Ascending aorta (tissue), 2 donors: ENCODE results near the gene SNCG. TPM values are rescaled to one million over a fixed set of nuclear protein-coding genes. Genes with fewer than 3 reads are reported as not detected.
"Not testable (repeated sequence)": the region's sequence is repeated elsewhere in the genome, so short reads cannot be mapped to it uniquely, and the experiment has no call there.

ENCODE experiments used
- DNase-seq, 2 donors: peaks; one replicate each; pipeline ENCODE4 v3.0.0-alpha.2; 2019; ENCODE audit warnings: low spot score in 2 of 2
- H3K27ac ChIP-seq, 2 donors: fragments of 200-600 bp; sonication (generic); one replicate each; pipeline ENCODE4 v1.5.1; 2016 to 2017; ENCODE audit warnings: mild to moderate bottlenecking in 1 of 2
- H3K27me3 ChIP-seq: fragments of 200-600 bp; sonication (generic); one replicate; pipeline ENCODE4 v1.5.1; 2017
- H3K36me3 ChIP-seq, 2 donors: fragments of 200-600 bp; sonication (generic); one replicate each; pipeline ENCODE4 v1.5.1; 2016
- H3K4me1 ChIP-seq, 2 donors: fragments of 200-600 bp; sonication (generic); one replicate each; pipeline ENCODE4 v1.5.1; 2016 to 2017; ENCODE audit warnings: mild to moderate bottlenecking in 1 of 2
- H3K4me3 ChIP-seq, 2 donors: fragments of 200-600 bp; sonication (generic); one replicate each; pipeline ENCODE4 v1.5.1; 2016 to 2017; ENCODE audit warnings: mild to moderate bottlenecking in 1 of 2
- H3K9me3 ChIP-seq, 2 donors: fragments of 200-600 bp; sonication (generic); one replicate each; pipeline ENCODE4 v1.5.1; 2016
- CTCF ChIP-seq, 3 experiments: fragments of 200-600 bp in 2 of 3; fragments of 450-650 bp in 1 of 3; sonication (generic) in 2 of 3; IDR thresholded peaks; one replicate each; pipeline ENCODE4 v1.5.1; 2016 to 2019; ENCODE audit warnings: antibody characterized with exemption in 3 of 3, mild to moderate bottlenecking in 1 of 3, moderate library complexity in 1 of 3
- intact Hi-C: fragments of 100-400 bp; cut with DNase I; formaldehyde crosslinking; loops from one replicate; pipeline ENCODE4 v1.15.1; 2023
- total RNA-seq: library from RNA; depleted of rRNA; stranded (reverse); fragments of >200 nt; gene quantifications from one replicate; pipeline ENCODE4 v1.1.0, GENCODE V29; 2016

SNCG gene
- total RNA-seq, 1 donor from 2014 or later = 250 TPM

GRCh38 chr10:86950349-86950748, 8.1 kb upstream of the SNCG start:
- H3K27me3 ChIP-seq = no peaks in the 10 kb centered on the region
- H3K27ac ChIP-seq = peak overlapping the region in 1 of 2 donors; percentile 95
- H3K4me3 ChIP-seq = no peak overlapping the region
- intact Hi-C loops = loop anchor here (10.0 kb wide), 1 partner anchor 426 kb away; the partner anchor contains the start of gene WAPL
- H3K9me3 ChIP-seq = no peaks in the 10 kb centered on the region
- H3K4me1 ChIP-seq = peaks cover 22 to 43% of the 10 kb centered on the region in 2 donors
- no peaks in the 10 kb centered on the region for H3K36me3 ChIP-seq
- no peak for TF ChIP-seq CTCF (IDR thresholded peaks at IDR 0.05)
- peak in 1 of 2 donors; percentile 11 for DNase-seq

GRCh38 chr10:86951184-86951761, 7.1 kb upstream of the SNCG start:
- Histone ChIP-seq H3K9me3 (no peaks in the 10 kb centered on the region), H3K36me3 (no peaks in the 10 kb centered on the region), H3K27ac (peak overlapping the region; percentile 95 to 98), H3K27me3 (no peaks in the 10 kb centered on the region), H3K4me3 (no peak overlapping the region), H3K4me1 (peaks cover 28 to 43% of the 10 kb centered on the region in 2 donors)
- intact Hi-C loops = loop anchor here (10.0 kb wide), 1 partner anchor 426 kb away; the partner anchor contains the start of gene WAPL
- DNase-seq = peak in 1 of 2 donors; percentile 40
- TF ChIP-seq CTCF (IDR thresholded peaks at IDR 0.05) = no peak

- intact Hi-C loops = loop anchor here (10.0 kb wide), 1 partner anchor 427 kb away; the partner anchor contains the start of gene WAPL
- H3K4me3 ChIP-seq = no peak overlapping the region
- no peaks in the 10 kb centered on the region for H3K9me3 ChIP-seq
- H3K27ac ChIP-seq = peak overlapping the region; percentile 95 to 98
- no peaks in the 10 kb centered on the region for H3K27me3 ChIP-seq
- TF ChIP-seq CTCF (IDR thresholded peaks at IDR 0.05) = no peak
- peak in 1 of 2 donors; percentile 31 for DNase-seq
- H3K4me1 ChIP-seq = peaks cover 34 to 49% of the 10 kb centered on the region in 2 donors
- H3K36me3 ChIP-seq = no peaks in the 10 kb centered on the region
Observed at GRCh38 chr10:86952106-86952505, 6.3 kb upstream of the SNCG start.

GRCh38 chr10:86952697-86953096, 5.7 kb upstream of the SNCG start:
- peak overlapping the region; percentile 95 to 98 for H3K27ac ChIP-seq

GRCh38 chr10:86953747-86954680, 4.4 kb upstream of the SNCG start:
- H3K36me3 ChIP-seq = no peaks in the 10 kb centered on the region
- H3K4me3 ChIP-seq = peak overlapping the region in 1 of 2 donors; percentile 1
- TF ChIP-seq CTCF (IDR thresholded peaks at IDR 0.05) = no peak
- H3K27ac ChIP-seq = peak overlapping the region; percentile 95 to 98
- intact Hi-C loops = loop anchor here (10.0 kb wide), 1 partner anchor 429 kb away; the partner anchor contains the start of gene WAPL
- no peaks in the 10 kb centered on the region for H3K27me3 ChIP-seq
- H3K9me3 ChIP-seq = no peaks in the 10 kb centered on the region
- H3K4me1 ChIP-seq = peaks cover 51 to 67% of the 10 kb centered on the region in 2 donors
- peak in 1 of 2 donors; percentile 91 for DNase-seq

More at GRCh38 chr10:86952697-86953096, 5.7 kb upstream of the SNCG start:
- not testable (repeated sequence) for H3K36me3 ChIP-seq, DNase-seq, H3K27me3 ChIP-seq, H3K9me3 ChIP-seq, H3K4me3 ChIP-seq
- intact Hi-C loops = loop anchor here (10.0 kb wide), 1 partner anchor 428 kb away; the partner anchor contains the start of gene WAPL
- H3K4me1 ChIP-seq = peaks cover 40 to 54% of the 10 kb centered on the region in 2 donors
